PC-9 (cell line): ENCODE measurements around the gene SMAGP. TPM values are rescaled to one million over a fixed set of nuclear protein-coding genes. Genes with fewer than 3 reads are reported as not detected.

Experiments
- BruUV-seq: library from RNA; stranded (reverse); fragments of 400-500 nt; replicated peaks from 2 replicates; lab custom pipeline; 2021; lab: Mats Ljungman, UMichigan
- CTCF ChIA-PET: fragments of 300-600 bp; sonication (Branson Sonifier 250); formaldehyde crosslinking; loops from one replicate; lab custom pipeline; 2022; ENCODE audit warnings: antibody characterized with exemption; lab: Charles Lee
- POLR2A ChIA-PET: fragments of 300-600 bp; sonication (Branson Sonifier 250); formaldehyde crosslinking; loops from one replicate; lab custom pipeline; 2022; ENCODE audit warnings: antibody characterized with exemption; ENCODE audit not compliant: unreplicated experiment; lab: Charles Lee
- DNase-seq, 2 experiments: peaks; one replicate each; pipeline versions ENCODE4 v3.0.0 to v3.0.0-alpha.2; 2015 to 2022; ENCODE audit warnings: mixed read lengths in 1 of 2
- H2AFZ ChIP-seq: fragments of 200-600 bp; sonication (generic); 2 replicates; pipeline ENCODE4 v1.8.1; 2017; ENCODE audit warnings: antibody characterized with exemption
- H3F3A ChIP-seq: fragments of 200-600 bp; sonication (generic); 2 replicates; pipeline ENCODE4 v1.8.1; 2017; ENCODE audit warnings: antibody characterized with exemption, mild to moderate bottlenecking, low read depth; ENCODE audit not compliant: insufficient read depth
- H3K27ac ChIP-seq: fragments of 200-600 bp; sonication (generic); 2 replicates; pipeline ENCODE4 v1.6.1; 2016; ENCODE audit warnings: mixed run types
- H3K27me3 ChIP-seq: fragments of 200-600 bp; sonication (generic); 2 replicates; pipeline ENCODE4 v1.6.1; 2016; ENCODE audit warnings: low read depth, mixed run types; ENCODE audit not compliant: insufficient read depth
- H3K36me3 ChIP-seq: fragments of 200-600 bp; sonication (generic); 2 replicates; pipeline ENCODE4 v1.6.1; 2016; ENCODE audit warnings: low read depth, mixed run types
- H3K4me1 ChIP-seq: fragments of 200-600 bp; sonication (generic); replicated peaks from 2 replicates; pipeline ENCODE4 v1.6.1; 2016; ENCODE audit warnings: mixed run types; ENCODE audit not compliant: insufficient read depth
- H3K4me2 ChIP-seq: fragments of 200-600 bp; sonication (generic); 2 replicates; pipeline ENCODE4 v1.6.1; 2017; ENCODE audit warnings: mixed run types
- H3K4me3 ChIP-seq: fragments of 200-600 bp; sonication (generic); 2 replicates; pipeline ENCODE4 v1.6.1; 2016; ENCODE audit warnings: mixed run types
- H3K79me2 ChIP-seq: fragments of 200-600 bp; sonication (generic); 2 replicates; pipeline ENCODE4 v1.6.1; 2017; ENCODE audit warnings: low read depth, mixed run types
- H3K9me2 ChIP-seq: fragments of 200-600 bp; sonication (generic); 2 replicates; pipeline ENCODE4 v1.8.1; 2017; ENCODE audit warnings: mild to moderate bottlenecking; ENCODE audit not compliant: insufficient read depth
- H3K9me3 ChIP-seq: fragments of 200-600 bp; sonication (generic); 2 replicates; pipeline ENCODE4 v1.8.1; 2016; ENCODE audit warnings: low read depth; ENCODE audit not compliant: insufficient read depth
- H4K20me1 ChIP-seq: fragments of 200-600 bp; sonication (generic); 2 replicates; pipeline ENCODE4 v1.8.1; 2017; ENCODE audit not compliant: insufficient read depth
- EZH2 ChIP-seq: fragments of 200-600 bp; sonication (generic); IDR thresholded peaks from 2 replicates; pipeline ENCODE4 v1.8.0; 2017; ENCODE audit warnings: antibody characterized with exemption, low read depth
- intact Hi-C: fragments of 100-400 bp; cut with micrococcal nuclease; formaldehyde crosslinking; loops from one replicate; pipeline ENCODE4 v1.10.0; 2022; ENCODE audit not compliant: unreplicated experiment
- total RNA-seq: library from RNA; stranded (reverse); gene quantifications from 2 replicates; pipeline ENCODE4 v1.2.3, GENCODE V29; 2021
- TF ChIP-seq, protein P1 (sequence below): fragments of 200-600 bp; sonication (generic); conservative IDR thresholded peaks from 2 replicates; pipeline ENCODE4 v1.6.1; 2017; ENCODE audit warnings: mixed run types, antibody characterized with exemption, mild to moderate bottlenecking, moderate library complexity

The SMAGP gene
- total RNA-seq, 1 experiment from 2014 or later: 36.3 TPM

DNA sequence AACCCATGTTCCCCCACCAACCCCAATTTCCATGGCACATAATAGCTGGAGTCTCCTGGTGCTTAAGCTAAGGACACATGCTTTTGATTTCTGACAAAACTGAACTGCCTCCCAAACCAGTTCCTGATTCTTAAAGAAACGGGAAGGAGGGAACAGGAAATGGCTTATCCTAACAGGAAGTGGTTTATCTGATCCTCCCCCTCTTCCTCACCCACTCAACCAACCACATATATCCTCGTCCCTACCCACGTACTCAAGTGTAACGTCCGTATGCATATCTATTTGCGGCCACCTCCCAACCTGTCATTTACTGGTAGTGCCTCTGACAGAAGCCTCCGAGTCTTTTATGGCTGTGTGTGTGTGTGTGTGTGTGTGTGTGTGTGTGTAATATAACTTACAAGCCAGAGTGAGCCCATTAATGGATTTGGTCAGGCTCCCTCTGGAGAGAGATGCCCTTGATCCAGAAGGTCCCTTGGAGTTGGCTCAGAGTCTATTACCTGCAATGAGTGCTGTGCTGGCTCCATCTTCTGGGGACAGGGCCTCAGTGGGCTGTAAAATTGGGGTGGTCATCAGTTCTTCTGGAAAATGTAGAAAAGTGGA is 23.9 kb downstream of the SMAGP start:
- Histone ChIP-seq H3K79me2 (no peaks in the 10 kb centered on the region), H3K27me3 (no peaks in the 10 kb centered on the region), H4K20me1 (peaks cover 5% of the 10 kb centered on the region; the same call in 1 of the 2 replicates), H3K9me3 (no peaks in the 10 kb centered on the region), H2AFZ (no peak overlapping the region), H3K36me3 (peaks cover 9% of the 10 kb centered on the region), H3F3A (peaks cover 32% of the 10 kb centered on the region), H3K4me2 (no peak overlapping the region), H3K9me2 (no peaks in the 10 kb centered on the region), H3K4me1 (peaks cover under 1% of the 10 kb centered on the region; the same call in 1 of the 2 replicates), H3K4me3 (no peak overlapping the region), H3K27ac (no peak overlapping the region)
- TF ChIP-seq, protein P1, sequence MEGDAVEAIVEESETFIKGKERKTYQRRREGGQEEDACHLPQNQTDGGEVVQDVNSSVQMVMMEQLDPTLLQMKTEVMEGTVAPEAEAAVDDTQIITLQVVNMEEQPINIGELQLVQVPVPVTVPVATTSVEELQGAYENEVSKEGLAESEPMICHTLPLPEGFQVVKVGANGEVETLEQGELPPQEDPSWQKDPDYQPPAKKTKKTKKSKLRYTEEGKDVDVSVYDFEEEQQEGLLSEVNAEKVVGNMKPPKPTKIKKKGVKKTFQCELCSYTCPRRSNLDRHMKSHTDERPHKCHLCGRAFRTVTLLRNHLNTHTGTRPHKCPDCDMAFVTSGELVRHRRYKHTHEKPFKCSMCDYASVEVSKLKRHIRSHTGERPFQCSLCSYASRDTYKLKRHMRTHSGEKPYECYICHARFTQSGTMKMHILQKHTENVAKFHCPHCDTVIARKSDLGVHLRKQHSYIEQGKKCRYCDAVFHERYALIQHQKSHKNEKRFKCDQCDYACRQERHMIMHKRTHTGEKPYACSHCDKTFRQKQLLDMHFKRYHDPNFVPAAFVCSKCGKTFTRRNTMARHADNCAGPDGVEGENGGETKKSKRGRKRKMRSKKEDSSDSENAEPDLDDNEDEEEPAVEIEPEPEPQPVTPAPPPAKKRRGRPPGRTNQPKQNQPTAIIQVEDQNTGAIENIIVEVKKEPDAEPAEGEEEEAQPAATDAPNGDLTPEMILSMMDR: no peak
- no peak for TF ChIP-seq EZH2
- BruUV-seq: no TSS peak
- intact Hi-C loops: loop anchor here (10.0 kb wide), 1 partner anchor 482 kb away; the partner anchor contains the start of gene ATF1
- DNase-seq: no peak
- POLR2A ChIA-PET: no interaction called here
- CTCF ChIA-PET: no interaction called here

DNA sequence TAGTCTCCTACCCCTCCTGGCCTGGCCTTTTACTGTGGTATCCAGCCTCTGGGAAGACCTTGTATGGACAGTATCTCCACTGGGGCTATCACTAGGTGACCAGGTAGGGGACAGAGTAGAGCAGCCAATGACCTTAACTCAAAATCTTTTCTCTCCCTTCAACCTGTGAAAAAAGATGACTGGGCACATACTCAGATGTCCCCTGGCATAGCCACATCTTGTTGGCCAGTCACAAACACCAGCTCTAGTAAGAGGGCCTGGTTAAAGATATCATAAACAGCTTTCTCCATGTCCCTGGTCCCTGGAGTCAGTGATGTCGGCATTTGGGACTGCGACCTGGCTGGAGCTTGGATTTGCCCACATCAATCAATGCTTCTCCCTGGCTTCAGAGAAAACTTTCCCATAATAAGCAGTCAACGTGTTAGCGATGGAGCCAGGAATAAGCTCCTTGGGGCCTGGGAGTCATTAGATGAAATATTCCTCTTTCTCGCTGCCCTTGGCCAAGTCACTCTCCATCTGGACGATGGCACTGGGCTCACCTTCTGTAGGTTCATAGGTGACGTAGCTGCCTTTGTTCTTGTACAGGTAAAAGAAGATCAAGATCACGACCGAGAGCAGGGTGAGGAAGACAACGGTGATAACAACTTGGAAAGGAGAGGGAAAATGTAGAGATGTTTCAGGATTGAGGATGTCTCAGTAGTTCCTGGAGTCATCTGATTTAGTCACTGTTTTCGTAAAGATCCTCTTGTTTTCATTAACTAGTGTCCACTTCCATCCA is 24.6 kb downstream of the SMAGP start:
- no peak overlapping the region for H3K4me2 ChIP-seq
- peaks cover 1% of the 10 kb centered on the region for H3K79me2 ChIP-seq
- peaks cover 10% of the 10 kb centered on the region for H3K36me3 ChIP-seq
- POLR2A ChIA-PET: no interaction called here
- peaks cover 37% of the 10 kb centered on the region for H3F3A ChIP-seq
- H4K20me1 ChIP-seq: peaks cover 5% of the 10 kb centered on the region; the same call in 1 of the 2 replicates
- H3K27me3 ChIP-seq: no peaks in the 10 kb centered on the region
- CTCF ChIA-PET: no interaction called here
- H3K9me2 ChIP-seq: no peaks in the 10 kb centered on the region
- peaks cover 6% of the 10 kb centered on the region for H3K4me1 ChIP-seq
- no TSS peak for BruUV-seq
- no peaks in the 10 kb centered on the region for H3K9me3 ChIP-seq
- TF ChIP-seq, protein P1: no peak
- TF ChIP-seq EZH2: no peak
- DNase-seq: no peak
- no peak overlapping the region for H3K27ac ChIP-seq
- no peak overlapping the region for H3K4me3 ChIP-seq
- H2AFZ ChIP-seq: no peak overlapping the region
- intact Hi-C loops: loop anchor here (10.0 kb wide), 1 partner anchor 481 kb away; the partner anchor contains the start of gene ATF1

DNA sequence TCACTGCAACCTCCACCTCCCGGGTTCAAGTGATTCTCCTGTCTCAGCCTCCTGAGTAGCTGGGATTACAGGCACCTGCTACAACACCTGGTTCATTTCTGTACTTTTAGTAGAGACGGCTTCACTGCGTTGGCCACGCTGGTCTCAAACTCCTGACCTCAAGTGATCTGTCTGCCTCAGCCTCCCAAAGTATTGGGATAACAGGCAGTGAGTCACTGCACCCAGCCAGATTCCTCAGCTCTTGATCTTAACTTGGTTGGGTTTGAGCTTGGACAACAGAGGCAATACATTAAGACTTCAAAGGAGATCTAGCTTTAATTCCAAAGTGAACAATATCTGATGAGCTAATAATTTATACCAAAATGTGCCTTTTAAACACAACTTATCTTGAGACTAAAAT is 25.9 kb downstream of the SMAGP start:
- Histone ChIP-seq H3K79me2 (peaks cover 15% of the 10 kb centered on the region), H3K9me3 (no peaks in the 10 kb centered on the region), H4K20me1 (peaks cover 14% of the 10 kb centered on the region), H3K4me2 (no peak overlapping the region), H3K4me1 (peaks cover 16% of the 10 kb centered on the region), H3K27ac (no peak overlapping the region), H3K27me3 (no peaks in the 10 kb centered on the region), H2AFZ (no peak overlapping the region), H3K4me3 (no peak overlapping the region), H3F3A (peaks cover 42% of the 10 kb centered on the region), H3K36me3 (peaks cover 17% of the 10 kb centered on the region), H3K9me2 (no peaks in the 10 kb centered on the region)
- TF ChIP-seq EZH2: no peak
- TF ChIP-seq, protein P1: no peak
- BruUV-seq: no TSS peak
- DNase-seq: no peak
- intact Hi-C loops: loop anchor here (10.0 kb wide), 1 partner anchor 479 kb away; the partner anchor contains the start of gene ATF1
- ChIA-PET POLR2A (interaction anchor here (0.6 kb wide), 2 partner anchors 27 to 1577 kb away, joined by 5 to 10 read pairs; partner anchors contain the start of gene POU6F1), CTCF (no interaction called here)
